Stimulated activated CD4-positive, alpha-beta T cell treated with anti-CD3 and anti-CD28 coated beads, Interleukin-1b, Interleukin-23, amount 100 ng/mL, for 4 hours (primary cell): ENCODE results near the gene PRSS8.
"Not testable (repeated sequence)": the region's sequence is repeated elsewhere in the genome, so short reads cannot be mapped to it uniquely, and the experiment has no call there.

Experiments used
- DNase-seq, 2 donors: peaks; one replicate each; pipeline ENCODE4 v3.0.0-alpha.2; 2020; ENCODE audit warnings: low read depth in 2 of 2

PRSS8 gene

DNA sequence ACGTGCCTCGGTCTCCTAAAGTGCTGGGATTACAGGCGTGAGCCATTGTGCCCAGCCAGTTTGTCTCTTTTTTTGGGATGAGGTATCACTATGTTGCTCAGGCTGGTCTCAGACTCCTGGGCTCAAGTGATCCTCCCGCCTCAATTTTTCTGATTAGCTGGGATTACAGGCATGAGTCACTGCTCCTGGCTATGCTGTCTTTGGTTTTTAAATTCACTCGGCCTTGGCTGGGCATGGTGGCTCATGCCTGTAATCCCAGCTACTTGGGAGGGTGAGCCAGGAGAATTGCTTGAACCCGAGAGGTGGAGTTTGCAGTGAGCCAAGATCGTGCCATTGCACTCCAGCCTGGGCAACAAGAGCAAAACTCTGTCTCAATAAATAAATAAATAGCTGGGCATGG, 8.9 kb upstream of the PRSS8 start:
- not testable (repeated sequence) for DNase-seq

- no peak for DNase-seq
Measured at GRCh38 chr16:31143694-31144148, 8.2 kb upstream of the PRSS8 start.

DNA sequence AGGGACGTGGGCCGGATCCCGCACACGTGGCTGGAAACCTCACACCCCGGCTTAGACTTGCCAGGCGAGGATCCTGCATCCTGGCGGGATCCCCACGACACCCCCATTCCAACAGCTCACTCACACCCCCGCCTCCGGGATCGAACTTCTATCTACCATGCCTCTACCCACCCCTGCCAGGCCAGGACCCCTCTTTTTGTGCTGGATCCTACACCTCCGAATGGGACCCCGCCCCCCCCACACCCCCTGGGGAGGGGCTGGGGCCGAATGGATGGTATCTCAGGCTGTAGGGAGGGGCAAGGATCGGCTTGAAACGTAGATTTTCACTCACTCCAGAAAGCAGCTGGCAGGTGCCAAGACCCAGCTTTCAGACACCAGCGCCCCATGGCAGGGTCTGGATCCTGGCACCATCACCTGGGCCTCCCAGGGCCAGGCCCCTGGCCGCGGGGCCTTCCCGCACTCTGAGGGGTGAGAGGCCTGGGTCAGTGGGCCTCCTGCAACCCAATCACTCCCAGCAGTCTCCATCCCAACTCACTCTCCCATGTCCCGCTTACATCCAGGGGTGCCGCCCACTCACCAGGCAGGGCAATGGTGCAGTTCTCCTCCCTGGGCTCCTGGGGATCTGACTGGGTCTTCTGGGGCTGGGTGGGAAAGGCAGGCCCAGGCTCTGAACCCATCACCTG, 7.6 kb upstream of the PRSS8 start:
- no peak for DNase-seq

DNA sequence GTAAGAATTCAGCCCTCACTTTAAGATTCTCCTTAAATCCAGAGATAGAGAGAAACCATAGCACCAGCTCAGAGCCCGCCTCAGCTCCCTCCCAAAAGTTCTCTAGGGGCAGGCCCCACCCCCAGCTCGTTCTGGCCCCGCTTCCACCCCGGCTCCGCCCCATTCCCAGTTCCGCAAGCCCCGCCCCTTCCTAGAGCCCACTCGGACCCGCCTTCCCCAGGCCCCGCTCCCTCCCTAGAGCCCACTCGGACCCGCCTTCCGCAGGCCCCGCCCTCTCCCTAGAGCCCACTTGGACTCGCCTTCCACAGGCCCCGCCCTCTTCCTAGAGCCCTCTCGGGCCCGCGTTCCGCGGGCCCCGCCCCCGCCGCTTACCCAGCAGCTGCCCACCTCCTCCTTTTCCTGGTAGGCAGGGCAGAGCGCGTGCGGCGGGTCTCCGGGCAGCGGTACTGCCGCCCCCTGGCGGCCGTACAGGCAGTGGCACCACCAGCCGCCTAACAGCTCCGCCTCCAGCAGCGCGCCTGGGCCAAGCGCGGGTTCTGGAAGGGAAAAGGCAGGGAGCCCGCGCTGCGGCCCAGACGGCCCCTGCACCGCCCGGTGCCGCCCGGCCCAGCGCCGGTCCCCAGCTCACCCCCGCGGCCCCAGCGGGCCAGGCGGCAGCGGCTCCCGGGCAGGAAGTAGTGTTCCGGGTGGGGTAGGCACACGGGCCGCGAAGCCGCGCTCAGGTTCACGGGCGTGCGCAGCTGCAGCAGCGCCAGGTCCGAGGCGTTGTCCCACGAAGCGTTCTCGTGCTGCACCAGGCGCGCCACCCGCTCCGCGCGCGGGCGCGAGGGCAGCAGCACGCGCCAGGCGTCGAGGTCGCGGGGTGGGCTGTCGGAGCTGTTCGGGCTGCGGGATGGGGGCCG, 6.8 kb upstream of the PRSS8 start:
- DNase-seq, result peak; percentile 95 to 97

DNA sequence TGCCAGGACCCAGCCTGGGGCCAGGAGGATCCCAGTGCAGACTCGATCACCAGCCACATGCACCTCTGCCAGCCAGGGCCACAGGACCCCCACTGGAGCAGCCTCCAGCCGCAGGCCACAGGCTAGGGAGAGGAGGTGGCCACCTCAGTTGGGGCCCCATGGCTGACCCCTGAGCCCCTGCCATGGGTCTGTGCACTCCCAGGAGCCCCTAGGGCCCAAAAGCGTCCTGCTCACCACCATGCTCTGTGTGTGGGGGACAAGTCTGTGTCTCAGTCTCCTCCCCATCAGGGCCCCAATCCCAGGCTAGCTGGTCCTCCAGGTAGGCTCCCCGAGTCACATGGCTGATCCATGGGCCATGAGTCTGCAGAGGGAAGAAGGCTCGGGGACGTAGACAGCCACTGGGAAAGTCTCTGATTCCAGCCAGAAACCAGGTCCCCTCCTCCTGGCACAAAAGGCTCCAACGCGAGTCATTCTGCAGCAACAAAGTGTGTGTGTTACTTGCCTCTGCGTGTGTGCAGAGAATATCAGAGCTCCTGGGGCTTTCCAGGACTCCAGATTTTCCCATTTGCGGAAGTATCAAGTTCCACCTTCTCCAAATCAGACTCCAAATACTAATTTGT, 6.1 kb upstream of the PRSS8 start:
- DNase-seq, result no peak

GRCh38 chr16:31141071-31141469, 5.5 kb upstream of the PRSS8 start:
- DNase-seq, result not testable (repeated sequence)

GRCh38 chr16:31138621-31139578, 3.4 kb upstream of the PRSS8 start:
- no peak for DNase-seq

- DNase-seq, result not testable (repeated sequence)
Measured at GRCh38 chr16:31136822-31137499, 1.4 kb upstream of the PRSS8 start.

DNA sequence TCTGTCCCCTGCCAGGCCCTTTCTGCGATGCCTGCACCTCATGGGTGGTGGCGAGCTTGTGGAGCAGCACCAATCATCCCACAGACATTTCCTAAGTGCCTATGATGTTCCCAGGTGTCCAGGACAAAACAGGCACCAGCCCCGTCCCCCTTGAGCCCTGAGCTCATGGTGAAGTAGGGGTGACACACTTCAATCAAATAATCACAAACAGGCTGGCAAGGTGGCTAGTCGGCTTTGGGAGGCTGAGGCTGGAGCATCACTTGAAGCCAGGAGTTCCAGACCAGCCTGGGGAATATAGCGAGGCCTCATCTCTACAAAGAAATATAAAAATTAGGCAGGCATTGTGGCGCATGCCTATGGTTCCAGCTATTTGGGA, 748 bp upstream of the PRSS8 start:
- no peak for DNase-seq

- no peak for DNase-seq
Measured at GRCh38 chr16:31134625-31135534, 647 bp downstream of the PRSS8 start.

- DNase-seq, result no peak
Measured at GRCh38 chr16:31134091-31134571, 1.4 kb downstream of the PRSS8 start.

DNA sequence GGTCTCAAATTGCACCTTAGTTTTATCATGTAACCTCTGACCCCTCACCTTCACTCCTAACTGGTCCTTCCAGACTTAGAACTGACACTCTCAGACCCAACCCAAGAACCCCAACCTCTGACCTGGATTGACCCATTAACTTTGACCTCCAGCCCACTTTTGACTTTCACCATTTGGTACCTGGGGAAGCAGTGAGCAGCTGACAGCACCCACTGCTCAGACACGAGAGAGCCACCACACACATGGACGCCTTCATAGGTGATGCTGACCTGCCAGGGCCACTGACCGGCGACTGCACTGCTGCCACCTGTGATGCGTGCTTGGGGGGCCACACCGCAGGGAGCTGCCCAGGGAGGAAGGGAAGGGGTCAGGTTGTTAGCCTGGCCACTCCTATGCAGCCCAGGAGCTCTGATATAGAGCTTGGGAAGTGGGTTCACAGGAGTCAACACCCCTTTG, 2.5 kb downstream of the PRSS8 start:
- DNase-seq, result no peak

DNA sequence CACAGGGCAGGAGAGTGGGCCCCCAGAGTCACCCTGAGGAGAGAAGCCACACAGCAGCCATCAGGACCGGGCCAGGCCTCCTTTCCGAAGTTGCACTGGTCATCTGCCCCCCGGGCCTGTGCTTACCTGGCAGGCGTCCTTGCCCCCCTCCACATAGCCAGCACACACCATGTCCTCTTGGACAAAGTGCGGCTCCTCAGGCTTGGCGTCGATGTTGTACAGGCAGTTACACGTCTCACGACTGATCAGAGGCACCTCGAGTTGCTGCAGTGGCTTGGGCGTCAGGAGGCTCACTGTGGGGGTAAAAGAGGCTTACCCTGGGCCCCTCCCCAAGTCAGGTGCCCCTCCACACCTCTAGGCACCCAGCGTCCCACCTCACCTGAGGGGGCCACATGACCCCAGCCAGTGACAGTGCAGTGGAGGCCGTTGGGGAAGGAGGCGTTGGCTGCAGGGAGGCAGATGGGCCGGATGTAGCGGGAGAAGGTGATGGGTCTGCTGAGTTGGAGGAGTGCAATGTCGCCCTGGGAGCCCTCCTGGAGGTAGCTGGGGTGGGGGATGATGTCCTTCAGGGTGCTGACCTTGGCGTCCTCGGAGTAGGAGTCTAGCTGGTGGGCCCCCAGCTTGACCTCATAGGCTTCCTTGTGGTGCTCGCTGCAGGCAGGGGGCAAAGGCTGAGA, 3.1 kb downstream of the PRSS8 start:
- DNase-seq, result no peak

DNA sequence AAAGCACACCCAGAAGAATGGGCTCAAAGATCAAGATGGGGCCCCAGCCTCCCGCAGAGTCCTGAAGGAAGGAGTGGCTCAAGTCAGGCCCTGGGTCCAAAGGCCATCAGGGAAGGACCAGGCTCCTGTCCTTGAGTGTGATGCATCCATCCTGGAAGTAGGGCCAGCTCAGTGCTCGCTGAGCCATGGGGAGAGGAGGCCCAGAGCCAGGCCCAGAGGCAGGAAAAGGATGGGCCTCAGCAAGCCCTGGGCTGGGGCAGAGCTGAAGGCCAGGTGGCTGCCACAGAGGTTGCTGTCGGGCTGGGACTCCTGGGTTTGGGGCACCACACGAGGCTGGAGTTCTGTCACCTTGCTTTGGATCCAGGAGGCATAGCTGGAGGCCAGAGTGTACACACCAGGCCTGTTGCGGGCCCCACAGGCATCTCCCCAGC, 3.7 kb downstream of the PRSS8 start:
- no peak for DNase-seq

- no peak for DNase-seq
Measured at GRCh38 chr16:31131416-31131815, 4.1 kb downstream of the PRSS8 start.

- DNase-seq, result no peak
Measured at GRCh38 chr16:31130899-31131298, 4.6 kb downstream of the PRSS8 start.

- DNase-seq, result no peak
Measured at GRCh38 chr16:31130336-31130891, 5.1 kb downstream of the PRSS8 start.

DNA sequence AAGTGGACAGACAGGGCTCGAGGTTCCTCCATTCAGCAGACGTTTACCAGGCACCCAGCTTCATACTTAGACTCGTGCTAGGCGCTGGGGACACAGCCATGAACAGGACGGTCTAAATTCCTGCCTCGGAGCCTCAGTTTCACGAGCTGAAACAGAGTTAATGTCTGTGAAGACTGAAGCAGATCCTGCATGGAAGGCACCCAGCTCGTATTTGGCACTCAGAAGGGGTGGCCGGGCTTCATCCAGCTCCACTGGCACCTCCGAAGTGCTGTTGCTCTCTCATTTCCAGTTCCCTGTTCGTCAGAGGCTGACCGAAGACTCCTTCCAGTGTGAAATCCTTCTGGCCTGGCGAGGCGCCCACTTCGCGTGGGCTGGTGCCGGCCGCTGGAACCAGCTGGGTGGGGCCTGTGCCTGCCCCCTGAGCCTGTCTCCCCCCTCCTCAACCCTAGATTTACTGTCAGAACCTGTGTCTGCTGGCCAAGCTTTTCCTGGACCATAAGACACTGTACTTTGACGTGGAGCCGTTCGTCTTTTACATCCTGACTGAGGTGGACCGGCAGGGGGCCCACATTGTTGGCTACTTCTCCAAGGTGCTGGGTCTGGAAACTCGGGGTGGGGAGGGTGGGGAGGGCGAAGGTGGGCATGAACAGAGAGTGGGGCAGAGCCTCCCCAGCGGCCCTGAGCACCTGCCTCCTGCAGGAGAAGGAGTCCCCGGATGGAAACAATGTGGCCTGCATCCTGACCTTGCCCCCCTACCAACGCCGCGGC, 5.8 kb downstream of the PRSS8 start:
- no peak for DNase-seq
